ENCODE data around the gene UXT. TPM values are rescaled to one million over a fixed set of nuclear protein-coding genes. Genes with fewer than 3 reads are reported as not detected.

Gene UXT
- total RNA-seq (10 to 100 TPM; 58.0 to 98.9 TPM), polyA plus RNA-seq (100 to 1,000 TPM; 142 to 153 TPM)
- long read RNA-seq, donor 1, transcript UXT-201 (7 exons, 574 nt), result major isoform, 67 of 102 reads
- long read RNA-seq, donor 1, transcript UXT-202 (6 exons, 701 nt), result minor isoform, 22 of 102 reads
- long read RNA-seq, donor 1, partial matches to known transcripts, result 8 of 102 reads
- long read RNA-seq, donor 1, other reads (novel, unspliced or antisense), result 0 of 102 reads
- long read RNA-seq, donor 2, transcript UXT-204 (3 exons, 476 nt), result minor isoform, 8 of 64 reads
- long read RNA-seq, donor 2, transcript UXT-202 (6 exons, 701 nt), result minor isoform, 23 of 64 reads
- long read RNA-seq, donor 2, transcript UXT-201 (7 exons, 574 nt), result major isoform, 26 of 64 reads
- long read RNA-seq, donor 2, partial matches to known transcripts, result 6 of 64 reads
- long read RNA-seq, donor 2, other reads (novel, unspliced or antisense), result 0 of 64 reads
- long read RNA-seq, donor 3, transcript UXT-202 (6 exons, 701 nt), result minor isoform, 13 of 66 reads
- long read RNA-seq, donor 3, transcript UXT-201 (7 exons, 574 nt), result major isoform, 50 of 66 reads
- long read RNA-seq, donor 3, partial matches to known transcripts, result 0 of 66 reads
- long read RNA-seq, donor 3, other reads (novel, unspliced or antisense), result 0 of 66 reads
- long read RNA-seq, donor 4, transcript UXT-202 (6 exons, 701 nt), result minor isoform, 19 of 63 reads
- long read RNA-seq, donor 4, transcript UXT-201 (7 exons, 574 nt), result major isoform, 34 of 63 reads
- long read RNA-seq, donor 4, partial matches to known transcripts, result 7 of 63 reads
- long read RNA-seq, donor 4, other reads (novel, unspliced or antisense), result 0 of 63 reads
- long read RNA-seq, donor 5, transcript UXT-202 (6 exons, 701 nt), result minor isoform, 19 of 84 reads
- long read RNA-seq, donor 5, transcript UXT-201 (7 exons, 574 nt), result major isoform, 54 of 84 reads
- long read RNA-seq, donor 5, partial matches to known transcripts, result 7 of 84 reads
- long read RNA-seq, donor 5, other reads (novel, unspliced or antisense), result 0 of 84 reads

- no peak for TF ChIP-seq CTCF (IDR thresholded peaks at IDR 0.05; ENCODE audit: control extremely low read depth, extremely low read depth)
- Histone ChIP-seq H3K27ac (ENCODE audit: low read depth in 1 of 2, low read length in 1 of 2) (peak within 1 kb of the TSS; percentile 95 to 96), H3K4me1 (ENCODE audit: control insufficient read depth in 5 of 5, insufficient read depth in 5 of 5, low read length in 5 of 5) (no peaks in the 10 kb centered on the region), H3K9ac (ENCODE audit: insufficient read depth in 1 of 2, low read length in 2 of 2) (peak within 1 kb of the TSS; percentile 75 to 81), H3K9me3 (ENCODE audit: control insufficient read depth in 4 of 4, insufficient read depth in 3 of 4, low read length in 3 of 4) (no peaks in the 10 kb centered on the region), H3K27me3 (ENCODE audit: control insufficient read depth in 3 of 3, insufficient read depth in 3 of 3, low read length in 2 of 3) (no peaks in the 10 kb centered on the region), H3K4me3 (peak within 1 kb of the TSS; percentile 52), H3K36me3 (ENCODE audit: control insufficient read depth in 4 of 4, insufficient read depth in 4 of 4, low read length in 4 of 4) (peaks cover 0 to 5% (median 2%) of the 10 kb centered on the region in 4 donors)
- ATAC-seq (ENCODE audit: insufficient read depth, low FRiP score), result peak; percentile 90
- 0 to 33% methylated on average over 35 to 54 of the region's 54 CpGs for WGBS, 2 donors
- DNase-seq, result peak; percentile 96
Measured at GRCh38 chrX:47658684-47659420, at the start of gene UXT. TSS of gene UXT (minus strand) at chrX:47659180. CDS start at chrX:47658927, 253 bp downstream.

- DNase-seq, result no peak
- Histone ChIP-seq H3K27ac (ENCODE audit: low read depth in 1 of 2, low read length in 1 of 2) (no peak overlapping the region), H3K4me3 (no peak overlapping the region), H3K27me3 (ENCODE audit: control insufficient read depth in 3 of 3, insufficient read depth in 3 of 3, low read length in 2 of 3) (no peaks in the 10 kb centered on the region), H3K4me1 (ENCODE audit: control insufficient read depth in 5 of 5, insufficient read depth in 5 of 5, low read length in 5 of 5) (no peaks in the 10 kb centered on the region), H3K36me3 (ENCODE audit: control insufficient read depth in 4 of 4, insufficient read depth in 4 of 4, low read length in 4 of 4) (no peaks in the 10 kb centered on the region), H3K9me3 (ENCODE audit: control insufficient read depth in 4 of 4, insufficient read depth in 3 of 4, low read length in 3 of 4) (no peaks in the 10 kb centered on the region), H3K9ac (ENCODE audit: insufficient read depth in 1 of 2, low read length in 2 of 2) (no peak overlapping the region)
- ATAC-seq (ENCODE audit: insufficient read depth, low FRiP score), result no peak
- WGBS, 2 donors, result 62 to 88% methylated on average over 7 of the region's 7 CpGs
- TF ChIP-seq CTCF (IDR thresholded peaks at IDR 0.05; ENCODE audit: control extremely low read depth, extremely low read depth), result no peak
Measured at GRCh38 chrX:47707031-47707780, 48.2 kb upstream of the UXT start.

GRCh38 chrX:47706575-47706974 lies 47.6 kb upstream of the UXT start:
- H3K27me3 ChIP-seq (ENCODE audit: control insufficient read depth in 3 of 3, insufficient read depth in 3 of 3, low read length in 2 of 3), result no peaks in the 10 kb centered on the region
- no peak overlapping the region for H3K27ac ChIP-seq (ENCODE audit: low read depth in 1 of 2, low read length in 1 of 2)
- H3K36me3 ChIP-seq (ENCODE audit: control insufficient read depth in 4 of 4, insufficient read depth in 4 of 4, low read length in 4 of 4), result no peaks in the 10 kb centered on the region
- no peak for ATAC-seq (ENCODE audit: insufficient read depth, low FRiP score)
- DNase-seq, result no peak
- H3K4me1 ChIP-seq (ENCODE audit: control insufficient read depth in 5 of 5, insufficient read depth in 5 of 5, low read length in 5 of 5), result no peaks in the 10 kb centered on the region
- H3K9me3 ChIP-seq (ENCODE audit: control insufficient read depth in 4 of 4, insufficient read depth in 3 of 4, low read length in 3 of 4), result no peaks in the 10 kb centered on the region
- no peak overlapping the region for H3K9ac ChIP-seq (ENCODE audit: insufficient read depth in 1 of 2, low read length in 2 of 2)
- no peak overlapping the region for H3K4me3 ChIP-seq
- 80 to 84% methylated on average over 3 of the region's 3 CpGs for whole genome bisulfite sequencing, 2 donors
- no peak for TF ChIP-seq CTCF (IDR thresholded peaks at IDR 0.05; ENCODE audit: control extremely low read depth, extremely low read depth)
